Measurements from ENCODE around the gene PALM2AKAP2. TPM values are rescaled to one million over a fixed set of nuclear protein-coding genes. Genes with fewer than 3 reads are reported as not detected.

PALM2AKAP2 gene
- polyA plus RNA-seq, 2 of the 4 experiments (the other 2 are of a cell fraction): 0.06 TPM; not detected in 1

DNA sequence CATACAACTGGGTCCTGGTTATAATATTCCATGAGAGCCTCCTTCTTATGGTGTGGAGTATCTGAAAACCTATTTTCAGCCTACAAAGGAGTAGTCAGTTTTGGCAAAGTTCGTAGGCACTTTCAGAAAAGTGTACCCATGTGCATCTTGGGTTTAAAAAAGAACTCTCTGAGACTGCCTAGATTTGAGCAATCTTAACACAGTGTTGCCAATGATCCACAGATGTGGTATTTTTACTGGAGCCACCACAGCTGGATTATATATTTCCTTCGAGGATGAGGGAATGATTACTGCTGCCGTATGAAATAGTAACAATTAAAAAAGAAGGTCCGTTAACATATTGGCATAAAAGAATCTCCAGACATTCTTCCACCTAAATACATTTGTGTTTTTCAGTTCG, 1.1 kb downstream of the PALM2AKAP2 start:
- Histone ChIP-seq H3K4me2 (peak overlapping the region; percentile 100), H3K4me1 (0 out of 3 replicates have a peak, but pooled peaks cover 3% of the 10 kb centered on the region), H3K4me3 (no peak overlapping the region; the same call in 2 of the 3 replicates), H3K27ac (no peak overlapping the region), H3K9me3 (no peaks in the 10 kb centered on the region)
- ChIA-PET CTCF (interaction anchor here (1.5 kb wide), 1 partner anchor 207 kb away, joined by 7 read pairs; no protein-coding TSS in a partner anchor), POLR2A (no interaction called here)
- no peak for FAIRE-seq
- no peak for TF ChIP-seq KDM1A (IDR thresholded peaks at IDR 0.05; ENCODE audit: low read depth)
- no peak for TF ChIP-seq ZC3H11A (IDR thresholded peaks at IDR 0.05)
- no peak for TF ChIP-seq CEBPB (IDR thresholded peaks at IDR 0.05)
- TF ChIP-seq POLR2A (IDR thresholded peaks at IDR 0.05; ENCODE audit: low read length): no peak
- no peak for TF ChIP-seq FOSL2 (IDR thresholded peaks at IDR 0.05)
- no peak for TF ChIP-seq FOSL2 (CRISPR knock-in tag; IDR thresholded peaks at IDR 0.05)
- TF ChIP-seq FOXS1 (CRISPR knock-in tag; IDR thresholded peaks at IDR 0.05): no peak
- TF ChIP-seq, protein P1, sequence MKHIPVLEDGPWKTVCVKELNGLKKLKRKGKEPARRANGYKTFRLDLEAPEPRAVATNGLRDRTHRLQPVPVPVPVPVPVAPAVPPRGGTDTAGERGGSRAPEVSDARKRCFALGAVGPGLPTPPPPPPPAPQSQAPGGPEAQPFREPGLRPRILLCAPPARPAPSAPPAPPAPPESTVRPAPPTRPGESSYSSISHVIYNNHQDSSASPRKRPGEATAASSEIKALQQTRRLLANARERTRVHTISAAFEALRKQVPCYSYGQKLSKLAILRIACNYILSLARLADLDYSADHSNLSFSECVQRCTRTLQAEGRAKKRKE (CRISPR knock-in tag; IDR thresholded peaks at IDR 0.05; ENCODE audit: low read depth): no peak
- TF ChIP-seq RFX5 (IDR thresholded peaks at IDR 0.05): no peak
- no peak for TF ChIP-seq TFCP2L1 (CRISPR knock-in tag; IDR thresholded peaks at IDR 0.05)
- TF ChIP-seq RARB (CRISPR knock-in tag; IDR thresholded peaks at IDR 0.05): no peak
- TF ChIP-seq RAD21 (conservative IDR thresholded peaks at IDR 0.05 in 1 of 2, IDR thresholded peaks at IDR 0.05 in 1 of 2): no peak
- TF ChIP-seq MYC (IDR thresholded peaks at IDR 0.05; ENCODE audit: borderline replicate concordance, low read length): no peak
- no peak for TF ChIP-seq POLR2AphosphoS2 (conservative IDR thresholded peaks at IDR 0.05; ENCODE audit: low read length)
- TF ChIP-seq ESRRA (IDR thresholded peaks at IDR 0.05; ENCODE audit: borderline replicate concordance, low read length): no peak
- TF ChIP-seq EHF (CRISPR knock-in tag; IDR thresholded peaks at IDR 0.05): no peak
- 54% methylated on average over 5 of the region's 5 CpGs for WGBS (ENCODE audit: missing lambda C conversion rate)
- DNase-seq (ENCODE audit: low read depth in 1 of 2, low spot score in 1 of 2): no peak
- no peak for ATAC-seq

DNA sequence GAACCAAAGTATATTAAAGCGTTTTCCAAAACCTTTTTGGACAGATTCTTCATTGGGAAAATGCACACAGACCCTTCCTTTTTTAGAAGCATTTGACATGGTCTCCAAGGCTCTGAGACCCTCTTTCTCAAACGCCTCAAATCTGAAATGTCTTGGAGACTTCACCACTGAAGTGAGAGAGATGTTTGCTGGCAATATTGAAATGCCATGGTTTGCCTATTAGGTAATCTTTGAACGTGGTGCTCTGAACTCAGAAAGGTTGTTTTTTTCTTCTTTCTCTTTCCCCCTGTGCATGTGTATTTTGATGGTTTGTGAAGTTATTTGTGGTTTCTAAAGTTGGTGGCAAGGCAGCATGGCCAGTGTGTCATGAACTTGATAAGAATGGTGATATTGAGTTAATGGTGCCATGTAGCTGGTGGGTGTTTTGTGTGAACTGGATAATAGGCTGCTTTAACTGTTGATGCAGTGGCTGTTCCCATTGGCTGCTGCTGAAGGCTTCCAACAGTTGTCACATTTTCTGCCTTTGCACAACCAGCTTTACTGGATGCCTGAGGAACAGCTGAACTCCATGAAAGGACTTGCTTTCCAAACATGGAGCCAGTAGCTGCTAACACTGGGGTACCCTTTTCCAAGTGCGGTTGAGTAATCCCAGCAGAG, 1.7 kb downstream of the PALM2AKAP2 start:
- no peak for DNase-seq (ENCODE audit: low read depth in 1 of 2, low spot score in 1 of 2)
- FAIRE-seq: no peak
- Histone ChIP-seq H3K4me1 (0 out of 3 replicates have a peak, but pooled peaks cover 3% of the 10 kb centered on the region), H3K27ac (no peak overlapping the region), H3K4me2 (no peak overlapping the region), H3K4me3 (no peak overlapping the region), H3K9me3 (no peaks in the 10 kb centered on the region)
- CTCF ChIA-PET: no interaction called here
- 20% methylated on average over 4 of the region's 4 CpGs for WGBS (ENCODE audit: missing lambda C conversion rate)
- TF ChIP-seq ZC3H11A (IDR thresholded peaks at IDR 0.05) (no peak), TP53 (CRISPR knock-in tag; IDR thresholded peaks at IDR 0.05) (no peak), RAD21 (conservative IDR thresholded peaks at IDR 0.05 in 1 of 2, IDR thresholded peaks at IDR 0.05 in 1 of 2) (no peak), EHF (CRISPR knock-in tag; IDR thresholded peaks at IDR 0.05) (no peak), MAFK (IDR thresholded peaks at IDR 0.05; ENCODE audit: partially characterized antibody) (no peak), PHF8 (IDR thresholded peaks at IDR 0.05; ENCODE audit: borderline replicate concordance, low read depth) (no peak), CHD2 (IDR thresholded peaks at IDR 0.05; ENCODE audit: low read length, partially characterized antibody) (no peak), ESRRA (IDR thresholded peaks at IDR 0.05; ENCODE audit: borderline replicate concordance, low read length) (no peak), CBX2 (IDR thresholded peaks at IDR 0.05; ENCODE audit: borderline replicate concordance, low read depth) (no peak), FOSB (CRISPR knock-in tag; IDR thresholded peaks at IDR 0.05) (no peak), NFE2L2 (conservative IDR thresholded peaks at IDR 0.05; ENCODE audit: low read length) (no peak), HOXA7 (CRISPR knock-in tag; IDR thresholded peaks at IDR 0.05) (no peak), HEYL (CRISPR knock-in tag; IDR thresholded peaks at IDR 0.05) (no peak), JUN (IDR thresholded peaks at IDR 0.05) (no peak), KDM1A (IDR thresholded peaks at IDR 0.05; ENCODE audit: low read depth) (no peak)
- TF ChIP-seq, protein P2, sequence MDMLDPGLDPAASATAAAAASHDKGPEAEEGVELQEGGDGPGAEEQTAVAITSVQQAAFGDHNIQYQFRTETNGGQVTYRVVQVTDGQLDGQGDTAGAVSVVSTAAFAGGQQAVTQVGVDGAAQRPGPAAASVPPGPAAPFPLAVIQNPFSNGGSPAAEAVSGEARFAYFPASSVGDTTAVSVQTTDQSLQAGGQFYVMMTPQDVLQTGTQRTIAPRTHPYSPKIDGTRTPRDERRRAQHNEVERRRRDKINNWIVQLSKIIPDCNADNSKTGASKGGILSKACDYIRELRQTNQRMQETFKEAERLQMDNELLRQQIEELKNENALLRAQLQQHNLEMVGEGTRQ (IDR thresholded peaks at IDR 0.05): no peak
- TF ChIP-seq, protein P3, sequence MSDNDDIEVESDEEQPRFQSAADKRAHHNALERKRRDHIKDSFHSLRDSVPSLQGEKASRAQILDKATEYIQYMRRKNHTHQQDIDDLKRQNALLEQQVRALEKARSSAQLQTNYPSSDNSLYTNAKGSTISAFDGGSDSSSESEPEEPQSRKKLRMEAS (IDR thresholded peaks at IDR 0.05): no peak
- TF ChIP-seq, protein P1 (CRISPR knock-in tag; IDR thresholded peaks at IDR 0.05; ENCODE audit: low read depth): no peak
- ATAC-seq: no peak
- POLR2A ChIA-PET: no interaction called here
